Sigmoid colon (tissue), 4 donors: ENCODE results near the gene KRTAP9-7.

Experiments used
- CTCF ChIP-seq, 4 experiments: fragments of 450-650 bp in 3 of 4; fragments of 200-600 bp in 1 of 4; IDR thresholded peaks; one replicate each; pipeline ENCODE4 v1.5.1; 2016 to 2019; ENCODE audit warnings: antibody characterized with exemption in 4 of 4, mild to moderate bottlenecking in 3 of 4, moderate library complexity in 2 of 4
- EP300 ChIP-seq, 4 donors: sonication (generic); formaldehyde crosslinking; IDR thresholded peaks; one replicate each; pipeline ENCODE4 v1.6.1; 2017; ENCODE audit warnings: antibody characterized with exemption in 4 of 4
- POLR2A ChIP-seq, 2 donors: fragments of 450-650 bp; IDR thresholded peaks; one replicate each; pipeline ENCODE4 v1.6.1; 2016; ENCODE audit warnings: antibody characterized with exemption in 2 of 2, mild to moderate bottlenecking in 2 of 2, moderate library complexity in 2 of 2
- POLR2AphosphoS5 ChIP-seq, 4 donors: sonication (generic); formaldehyde crosslinking; IDR thresholded peaks; one replicate each; pipeline ENCODE4 v1.6.1; 2017; ENCODE audit warnings: antibody characterized with exemption in 4 of 4

DNA sequence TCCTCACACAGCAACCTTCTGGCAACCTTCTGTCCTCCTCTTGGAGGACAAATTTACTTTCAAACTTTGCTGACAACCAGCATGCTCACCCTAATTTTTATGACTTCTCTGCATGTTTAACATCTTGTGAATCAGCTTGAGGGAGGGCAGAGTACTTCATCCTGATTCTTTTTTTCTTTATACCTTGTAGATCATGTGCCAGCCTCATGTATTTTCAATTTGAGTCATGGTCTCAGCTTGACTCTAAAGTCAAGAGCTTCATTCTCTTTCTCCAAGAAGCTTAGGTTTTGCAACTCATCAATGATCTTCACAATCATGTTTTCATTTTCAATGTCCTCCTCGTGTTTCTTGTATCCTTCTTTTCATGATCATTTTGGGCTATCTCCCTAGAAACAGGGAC lies 3.6 kb upstream of the KRTAP9-7 start:
- TF ChIP-seq POLR2A (IDR thresholded peaks at IDR 0.05) (no peak), CTCF (IDR thresholded peaks at IDR 0.05) (no peak), EP300 (IDR thresholded peaks at IDR 0.05) (no peak), POLR2AphosphoS5 (IDR thresholded peaks at IDR 0.05) (no peak)
